GM18867 (cell line): ENCODE data around the gene SLC14A1.
A peak's percentile ranks its signal among the peaks of the same experiment; 100 is the strongest.
"Not testable (repeated sequence)": the region's sequence is repeated elsewhere in the genome, so short reads cannot be mapped to it uniquely, and the experiment has no call there.

Source experiments
- ATAC-seq: cut with Tn5 transposase; IDR thresholded peaks from one replicate; pipeline ENCODE4 v1.9.1; 2021; ENCODE audit warnings: mild to moderate bottlenecking, moderate library complexity; ENCODE audit not compliant: unreplicated experiment

SLC14A1 gene

DNA sequence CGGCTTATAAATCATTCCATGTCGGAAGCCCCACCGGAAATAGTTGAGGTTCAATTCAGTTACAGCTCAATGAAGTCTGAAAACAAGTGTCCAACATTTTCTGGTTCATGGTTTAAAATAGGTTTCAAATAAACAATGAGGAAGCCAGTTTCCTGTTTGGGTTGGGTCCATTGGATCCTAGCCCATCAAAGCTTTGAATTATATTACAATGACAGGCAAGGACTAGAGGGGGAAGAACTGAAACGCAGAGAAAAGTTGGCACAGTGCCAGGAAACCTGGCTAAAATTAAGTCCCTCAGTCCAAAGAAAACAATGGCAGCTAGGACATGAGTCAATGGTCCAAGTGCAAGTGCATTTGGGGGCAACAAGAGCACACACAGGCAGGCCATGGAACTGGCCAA is 32.0 kb downstream of the SLC14A1 start:
- ATAC-seq: no peak

- ATAC-seq: no peak
Observed at GRCh38 chr18:45757005-45757404, 33.0 kb downstream of the SLC14A1 start.

GRCh38 chr18:45757644-45758043 is 33.7 kb downstream of the SLC14A1 start:
- not testable (repeated sequence) for ATAC-seq

GRCh38 chr18:45760462-45761036 is 36.6 kb downstream of the SLC14A1 start:
- no peak for ATAC-seq

GRCh38 chr18:45761512-45762114 is 37.6 kb downstream of the SLC14A1 start:
- no peak for ATAC-seq

DNA sequence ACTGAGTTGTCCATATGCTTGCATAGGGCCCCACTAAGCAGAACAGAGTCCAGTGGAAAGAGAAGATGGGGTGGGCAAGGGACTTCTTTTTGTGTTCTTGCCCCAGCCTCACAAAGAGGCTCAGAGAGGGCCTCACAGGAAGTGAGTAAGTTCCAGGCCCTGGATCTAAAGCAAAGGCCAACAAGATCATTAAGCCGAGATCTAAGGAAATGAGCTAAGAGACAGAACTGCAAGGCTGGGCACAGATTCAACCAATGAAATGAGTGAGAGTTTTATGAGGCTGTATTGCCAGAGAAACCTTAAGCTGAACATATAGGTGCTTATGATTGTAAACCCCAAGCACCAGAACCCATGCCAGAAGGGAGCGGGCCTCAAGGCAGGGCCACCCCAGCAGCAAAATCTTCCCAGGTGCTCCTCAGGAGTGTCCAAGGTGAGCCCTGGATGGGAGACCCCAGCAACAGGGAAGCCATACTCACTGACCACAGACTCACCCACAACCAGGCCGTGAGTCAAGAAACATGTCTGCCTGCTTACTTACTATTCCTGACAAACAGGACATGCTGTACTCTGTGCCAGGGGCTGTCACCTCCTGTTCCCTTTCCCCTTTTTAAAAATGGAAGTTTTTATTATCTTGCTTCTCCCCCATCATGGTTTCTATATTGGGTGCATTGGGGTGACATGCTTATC is 40.2 kb downstream of the SLC14A1 start:
- no peak for ATAC-seq

- no peak for ATAC-seq
Observed at GRCh38 chr18:45765796-45766195, 41.8 kb downstream of the SLC14A1 start.

GRCh38 chr18:45771587-45772480 is 47.9 kb downstream of the SLC14A1 start:
- ATAC-seq: no peak

- no peak for ATAC-seq
Observed at GRCh38 chr18:45774065-45774521, 50.1 kb downstream of the SLC14A1 start.

- peak; percentile 65 for ATAC-seq
Observed at GRCh38 chr18:45775241-45775676, 51.3 kb downstream of the SLC14A1 start.

GRCh38 chr18:45775743-45776142 is 51.8 kb downstream of the SLC14A1 start:
- ATAC-seq: no peak

GRCh38 chr18:45777393-45777792 is 53.4 kb downstream of the SLC14A1 start:
- no peak for ATAC-seq

DNA sequence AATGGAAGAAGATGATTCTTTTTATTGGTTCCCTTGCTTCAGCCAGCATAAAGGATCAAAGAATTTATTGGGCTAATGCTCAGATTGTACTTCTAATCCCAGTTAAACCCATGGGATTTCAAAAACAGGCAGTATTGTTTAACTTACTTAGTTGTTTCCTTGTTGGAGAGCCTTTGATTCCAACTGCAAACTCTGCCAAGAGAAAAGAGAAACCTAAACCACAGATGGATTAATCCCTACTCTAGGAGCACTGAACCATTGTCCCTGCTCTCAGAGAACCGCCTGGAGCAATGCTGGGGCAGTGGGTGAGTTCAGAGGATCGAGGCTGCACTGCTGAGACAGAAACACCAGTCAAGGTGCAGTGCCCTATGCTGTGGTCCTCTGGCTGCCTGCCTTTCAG is 56.6 kb downstream of the SLC14A1 start:
- no peak for ATAC-seq

- ATAC-seq: no peak
Observed at GRCh38 chr18:45782662-45783061, 58.7 kb downstream of the SLC14A1 start.

- ATAC-seq: no peak
Observed at GRCh38 chr18:45783097-45784075, 59.4 kb downstream of the SLC14A1 start.

- no peak for ATAC-seq
Observed at GRCh38 chr18:45785134-45785533, 61.2 kb downstream of the SLC14A1 start.

GRCh38 chr18:45786941-45787340 is 63.0 kb downstream of the SLC14A1 start:
- no peak for ATAC-seq

DNA sequence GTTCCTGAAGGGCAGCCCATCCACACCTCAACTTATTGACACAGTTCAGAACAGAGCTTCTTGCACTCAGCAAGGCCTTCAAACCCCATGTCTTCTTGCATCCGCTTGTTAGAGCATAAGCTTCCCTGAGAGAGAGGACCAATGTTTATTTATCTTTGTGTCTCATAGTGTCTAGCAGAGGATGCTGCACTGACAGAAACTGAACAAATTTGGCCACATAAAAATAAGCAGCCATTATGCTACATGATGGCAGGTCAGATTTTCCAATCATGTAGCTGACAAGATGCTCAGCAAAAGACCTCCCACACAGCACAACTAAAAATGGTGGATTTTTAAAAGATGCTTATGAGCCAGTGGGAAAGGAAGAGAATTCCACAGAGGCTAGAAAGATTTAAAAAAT is 63.4 kb downstream of the SLC14A1 start:
- no peak for ATAC-seq

GRCh38 chr18:45788861-45789260 is 64.9 kb downstream of the SLC14A1 start:
- ATAC-seq: no peak
